Iris pigment epithelial cell (primary cell): ENCODE measurements around the gene STPG1.

Experiments used
- DNase-seq: peaks from one replicate; pipeline ENCODE4 v3.0.0-alpha.2; 2011; ENCODE audit warnings: low read depth

Gene STPG1

GRCh38 chr1:24369801-24370200 is 43.8 kb downstream of the STPG1 start:
- DNase-seq: no peak

DNA sequence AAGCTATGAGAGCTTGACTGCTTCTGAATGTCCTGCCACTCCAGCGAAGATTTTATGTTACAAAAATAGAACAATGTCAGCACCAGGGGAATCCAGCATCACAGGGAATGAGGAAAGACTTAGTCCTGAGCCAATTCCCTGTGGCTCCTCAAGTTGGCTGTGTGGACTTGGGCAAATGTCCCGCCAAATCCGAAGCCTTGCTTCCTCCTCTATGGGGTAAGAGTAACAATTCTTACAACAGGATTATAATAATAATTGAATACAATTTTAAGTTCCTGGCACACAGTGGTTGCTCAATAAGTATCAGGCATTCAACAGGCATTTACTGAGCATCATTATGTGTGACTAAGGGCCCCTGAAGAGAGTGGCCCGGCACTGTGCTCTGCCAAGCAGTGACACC is 44.4 kb downstream of the STPG1 start:
- DNase-seq: no peak

GRCh38 chr1:24366707-24367106 is 46.9 kb downstream of the STPG1 start:
- no peak for DNase-seq

DNA sequence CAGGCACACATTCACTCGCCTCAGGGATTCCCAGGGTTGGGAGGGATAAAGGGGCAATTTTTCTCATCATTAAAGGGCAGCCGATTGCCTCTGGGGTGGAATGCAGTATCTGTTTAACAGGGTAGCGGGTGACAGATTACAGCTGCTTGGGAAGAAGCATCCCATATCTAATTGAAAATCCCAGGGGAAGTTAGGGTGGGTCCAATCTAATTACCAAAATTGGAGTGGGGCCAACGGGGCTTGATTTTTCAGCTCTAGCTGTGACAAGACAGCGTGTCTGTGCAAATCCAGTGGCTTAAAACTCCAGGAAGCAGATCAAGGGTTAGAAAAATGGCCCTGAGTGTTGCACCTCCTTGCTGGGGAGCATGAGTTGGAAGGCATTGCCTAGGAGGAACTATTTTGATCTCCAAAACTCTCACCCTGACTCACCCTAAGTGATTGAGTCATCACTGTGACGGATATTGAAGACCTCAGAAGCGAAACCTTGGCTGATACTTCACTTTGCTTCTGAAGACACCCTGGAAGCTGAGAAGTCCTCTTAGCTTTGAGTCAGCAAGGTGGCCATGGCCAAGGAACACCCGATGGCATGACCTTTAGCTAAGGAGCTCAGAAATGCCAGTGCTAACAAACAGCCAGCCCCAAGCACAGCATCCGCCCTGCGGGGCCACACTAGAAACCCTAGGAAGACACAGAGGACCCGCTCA is 48.5 kb downstream of the STPG1 start:
- DNase-seq: peak; percentile 91

DNA sequence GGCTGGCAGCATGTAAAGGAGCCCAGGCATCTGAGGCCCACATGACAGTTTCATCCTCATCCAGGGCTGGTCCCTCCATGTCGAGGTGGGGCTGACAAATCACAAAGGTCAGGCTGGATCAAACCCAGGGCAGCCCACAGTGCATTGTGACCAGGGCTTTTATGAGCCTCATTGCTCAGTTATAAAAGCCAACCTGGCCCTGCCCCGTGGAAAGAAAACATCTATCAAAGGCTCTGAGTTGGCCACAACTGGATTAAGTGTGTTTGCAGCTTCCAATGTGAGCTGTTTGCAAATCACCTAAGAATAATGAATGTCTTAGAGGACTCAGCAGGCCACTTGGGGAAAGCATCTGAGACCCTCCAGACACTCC is 49.0 kb downstream of the STPG1 start:
- DNase-seq: peak; percentile 32

DNA sequence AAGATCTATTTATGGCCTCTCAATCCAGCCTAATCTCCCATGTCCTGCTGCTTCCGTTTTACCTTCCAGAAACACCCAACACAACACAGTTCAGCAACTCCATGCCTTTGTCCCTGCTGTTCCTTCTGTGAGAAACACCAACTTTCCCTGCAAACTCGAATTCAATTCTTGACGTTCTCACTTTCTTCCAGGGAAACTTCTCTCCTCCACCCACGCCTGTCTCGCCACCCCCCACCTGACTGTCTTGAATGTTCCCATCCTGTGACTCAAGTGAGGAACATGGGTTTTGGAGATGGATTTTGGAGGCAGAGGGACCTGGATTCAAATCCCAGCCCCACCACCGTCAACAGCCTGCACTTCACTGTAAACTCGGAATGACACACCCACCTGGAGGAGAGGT is 49.6 kb downstream of the STPG1 start:
- no peak for DNase-seq

DNA sequence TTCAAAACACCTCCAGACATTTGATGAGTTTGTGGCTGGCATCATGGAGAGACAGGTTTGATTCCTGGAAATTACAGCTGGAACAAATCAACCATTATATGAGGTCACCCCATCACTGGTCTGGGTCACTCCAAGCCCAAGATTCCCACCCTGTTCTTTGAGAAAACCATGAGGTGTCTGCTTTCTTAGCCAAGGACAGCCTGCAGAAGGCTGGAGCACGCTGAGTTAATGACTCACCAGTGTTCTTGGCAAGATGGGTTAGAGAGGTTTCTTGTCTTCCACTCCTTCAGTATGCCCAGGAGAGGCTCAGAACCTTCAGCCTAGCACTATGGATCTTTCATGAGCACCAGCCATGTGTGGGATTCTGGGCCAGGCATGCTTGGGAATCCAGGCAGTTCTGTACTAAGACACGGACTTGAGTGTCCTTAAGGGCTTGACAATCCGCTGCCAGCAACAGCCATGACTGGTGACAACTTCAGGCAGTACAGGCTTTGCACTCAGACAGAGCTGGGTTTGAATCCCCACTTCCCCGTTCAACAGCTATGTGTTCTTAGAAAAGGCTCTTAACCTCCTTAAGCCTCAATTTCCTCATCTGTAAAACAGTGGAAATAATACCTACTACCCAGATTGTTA is 50.5 kb downstream of the STPG1 start:
- peak; percentile 96 for DNase-seq

DNA sequence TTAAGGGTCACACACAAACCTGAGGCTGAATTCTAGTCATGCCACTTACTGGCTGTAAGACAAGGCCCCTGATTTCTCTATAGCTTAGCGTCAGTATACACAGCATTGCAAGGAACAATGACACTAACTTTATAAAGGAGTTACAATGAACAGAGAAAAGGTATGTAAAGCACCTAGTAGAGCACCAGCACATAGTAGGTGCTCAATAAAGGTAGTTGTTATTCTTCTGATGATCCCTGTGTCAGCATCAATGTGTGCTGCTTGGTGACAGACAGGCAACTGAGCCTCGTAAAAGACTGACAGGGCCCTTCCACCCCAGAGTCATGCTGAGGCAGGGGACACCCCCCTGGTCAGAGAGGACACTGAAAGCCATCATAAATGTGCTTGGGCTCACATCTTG is 51.2 kb downstream of the STPG1 start:
- no peak for DNase-seq

DNA sequence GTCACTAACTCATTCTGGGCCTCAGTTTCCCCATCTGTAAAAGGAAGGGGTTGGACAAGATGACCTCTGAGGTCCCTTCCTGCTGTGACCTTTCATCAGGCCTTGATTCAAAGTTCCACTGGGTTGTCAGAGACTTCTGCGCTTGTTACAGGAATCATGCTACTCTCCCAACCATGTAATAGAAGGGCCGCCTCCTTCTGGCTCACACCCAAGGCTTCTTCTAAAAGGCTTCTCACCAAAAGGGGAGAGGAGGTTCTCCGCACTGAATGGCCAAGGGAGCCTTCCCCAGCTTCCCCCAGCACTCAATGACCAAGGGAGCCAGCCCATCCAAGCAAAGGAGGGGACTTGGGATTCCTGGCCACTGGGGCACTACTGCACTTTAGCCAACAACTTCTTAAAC is 51.8 kb downstream of the STPG1 start:
- DNase-seq: no peak

DNA sequence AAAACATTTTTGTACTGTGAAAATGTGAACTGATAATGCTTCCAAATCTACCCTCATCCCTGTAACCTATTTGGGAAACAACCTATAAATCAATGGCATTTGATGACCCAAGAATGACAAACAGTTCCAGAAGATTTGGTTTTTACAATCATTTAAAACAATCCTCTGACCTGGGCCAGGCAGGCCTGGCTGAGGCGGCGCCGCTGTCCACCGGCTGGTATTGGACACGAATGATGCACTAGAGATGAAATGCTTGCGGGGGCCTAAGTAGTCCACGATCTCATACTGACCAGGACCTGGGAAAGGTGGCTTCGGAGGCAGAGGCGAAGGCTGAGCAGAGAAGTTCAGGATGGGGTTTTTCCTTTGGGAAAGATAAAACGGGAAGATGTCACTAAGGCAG is 52.9 kb downstream of the STPG1 start:
- DNase-seq: no peak

- DNase-seq: no peak
Measured at GRCh38 chr1:24357038-24357437, 56.5 kb downstream of the STPG1 start.

GRCh38 chr1:24355466-24355865 is 58.1 kb downstream of the STPG1 start:
- DNase-seq: no peak

DNA sequence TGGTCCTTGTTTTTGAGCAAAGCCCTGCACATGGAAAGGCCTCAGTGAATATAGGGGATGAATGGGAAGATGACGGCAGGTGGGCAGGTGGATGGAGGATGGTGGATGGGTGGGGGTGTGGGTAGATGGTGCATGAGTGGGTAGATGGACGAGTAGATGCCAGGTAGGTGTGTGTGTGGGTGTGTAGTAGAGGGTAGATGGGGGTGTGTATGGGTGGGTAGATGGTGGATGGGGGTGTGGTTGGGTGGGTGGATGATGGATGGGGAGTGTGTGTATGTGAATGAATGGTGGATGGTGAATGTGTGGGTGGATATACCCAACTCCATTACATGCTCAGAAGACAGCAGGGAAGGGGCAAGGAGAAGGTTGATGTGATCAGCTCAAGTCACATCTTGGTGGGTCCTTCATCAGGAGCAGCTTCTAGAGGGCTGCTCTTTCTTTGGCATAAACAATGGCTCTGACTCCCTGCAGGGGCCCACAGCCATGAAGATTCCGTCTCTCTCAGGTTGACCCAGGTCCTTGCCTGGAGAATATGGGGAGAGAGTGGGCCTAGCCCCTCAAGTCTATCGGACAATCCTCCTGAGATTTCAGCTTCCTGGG is 60.2 kb downstream of the STPG1 start:
- DNase-seq: no peak

- peak; percentile 58 for DNase-seq
Measured at GRCh38 chr1:24351918-24352627, 61.5 kb downstream of the STPG1 start.

DNA sequence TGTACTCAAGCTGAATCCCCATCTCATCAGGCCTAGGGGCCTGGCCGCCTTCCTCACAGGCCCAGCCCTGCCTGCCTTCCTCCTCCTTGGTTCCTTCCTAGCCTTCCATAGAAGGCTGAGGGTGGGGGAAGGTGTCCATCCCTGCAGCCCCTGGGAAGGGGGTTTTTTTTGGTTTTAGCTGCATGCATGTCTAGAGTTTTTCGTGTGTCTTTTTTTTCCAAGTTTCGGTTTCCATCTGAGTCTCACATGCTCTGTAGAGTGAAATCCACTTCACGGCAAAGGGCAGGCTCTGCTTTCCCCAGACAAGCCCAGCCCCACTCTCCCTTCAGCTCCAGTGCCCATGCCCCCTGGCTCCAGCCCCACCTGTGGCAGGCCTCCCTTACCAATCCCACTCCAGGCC is 62.3 kb downstream of the STPG1 start:
- no peak for DNase-seq

GRCh38 chr1:24349891-24350290 is 63.7 kb downstream of the STPG1 start:
- DNase-seq: peak; percentile 34

DNA sequence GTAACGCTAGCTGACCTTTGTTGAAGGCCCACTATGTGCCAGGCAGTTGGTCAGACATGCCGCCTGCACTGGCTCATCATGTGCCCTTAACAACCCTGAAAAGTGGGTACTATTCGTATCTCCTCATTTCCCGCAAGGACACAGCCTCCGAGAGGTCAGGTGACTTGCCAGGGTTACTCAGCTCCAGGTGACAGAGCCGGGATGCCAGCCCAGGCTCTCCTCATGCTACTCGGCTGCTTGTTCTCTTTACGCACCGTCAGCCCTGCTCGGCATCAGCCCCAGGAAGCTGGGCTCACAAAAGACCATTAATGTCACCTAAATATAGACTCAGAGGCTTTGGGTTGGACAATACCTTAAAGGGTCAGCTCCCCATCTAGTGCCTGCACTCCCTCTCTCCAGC is 65.4 kb downstream of the STPG1 start:
- DNase-seq: no peak

DNA sequence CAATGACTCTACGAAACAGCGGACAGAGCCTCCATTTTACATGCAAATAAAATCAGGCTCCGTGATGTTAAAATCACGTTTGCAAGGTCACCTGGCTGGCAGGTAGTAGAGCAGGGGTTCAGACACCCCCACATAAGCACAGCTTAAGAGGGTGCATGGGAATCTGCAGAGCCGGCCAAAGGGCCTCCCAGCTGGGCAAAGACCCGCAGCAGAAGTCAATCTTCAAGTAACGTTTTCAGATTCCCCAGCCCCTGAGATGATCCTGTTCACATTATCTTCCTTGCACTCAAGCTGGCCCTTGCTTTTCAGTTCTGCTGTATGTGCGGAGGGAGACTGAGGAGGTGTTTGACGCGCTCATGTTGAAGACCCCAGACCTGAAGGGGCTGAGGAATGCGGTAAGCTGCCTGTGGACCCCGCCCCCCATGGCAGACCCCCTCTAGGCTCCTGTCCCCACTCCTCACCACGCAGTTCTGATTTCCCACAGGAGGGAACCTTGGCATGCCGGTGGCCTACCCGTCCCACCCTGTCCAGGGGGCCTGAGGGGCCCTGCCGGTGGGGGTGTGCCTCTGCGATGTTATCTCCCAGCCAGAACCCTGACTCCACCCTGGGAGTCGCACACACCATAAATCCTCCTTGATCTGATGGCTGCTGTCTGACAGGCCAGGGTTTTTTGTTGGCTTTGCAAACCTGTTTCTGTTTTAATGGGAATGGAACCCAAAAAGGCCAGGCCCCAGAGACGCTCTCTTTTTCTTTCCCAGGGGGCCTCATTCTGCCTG is 66.2 kb downstream of the STPG1 start:
- no peak for DNase-seq

GRCh38 chr1:24345334-24345733 is 68.2 kb downstream of the STPG1 start:
- no peak for DNase-seq

GRCh38 chr1:24344090-24344742 is 69.4 kb downstream of the STPG1 start:
- no peak for DNase-seq

- DNase-seq: no peak
Measured at GRCh38 chr1:24343412-24344089, 70.0 kb downstream of the STPG1 start.
